ENCODE measurements around the gene VTI1A.

The VTI1A gene

DNA sequence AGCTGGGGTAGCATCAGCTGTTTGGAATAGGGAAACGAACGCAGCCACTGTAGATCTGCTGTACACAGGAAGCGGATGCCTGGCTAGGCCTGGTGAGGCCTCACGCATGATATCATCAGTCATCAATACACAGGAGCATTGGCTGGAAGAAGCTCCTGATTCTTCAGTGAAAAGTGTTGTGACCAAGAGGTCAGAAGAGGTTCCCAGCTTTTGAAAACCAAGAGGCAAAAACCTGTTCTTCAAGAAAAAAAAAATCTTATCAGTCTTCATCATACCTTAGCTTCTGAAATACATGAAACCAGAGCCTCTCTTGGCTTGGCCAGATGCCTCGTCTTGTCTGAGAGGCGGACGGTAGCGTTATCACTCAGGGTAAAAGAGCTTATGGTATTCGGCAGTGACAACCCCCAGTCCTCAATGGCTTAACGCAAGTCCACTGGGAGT is 363.7 kb downstream of the VTI1A start:
- DNase-seq (ENCODE audit: low read depth) = no peak
- TF ChIP-seq, protein P1, sequence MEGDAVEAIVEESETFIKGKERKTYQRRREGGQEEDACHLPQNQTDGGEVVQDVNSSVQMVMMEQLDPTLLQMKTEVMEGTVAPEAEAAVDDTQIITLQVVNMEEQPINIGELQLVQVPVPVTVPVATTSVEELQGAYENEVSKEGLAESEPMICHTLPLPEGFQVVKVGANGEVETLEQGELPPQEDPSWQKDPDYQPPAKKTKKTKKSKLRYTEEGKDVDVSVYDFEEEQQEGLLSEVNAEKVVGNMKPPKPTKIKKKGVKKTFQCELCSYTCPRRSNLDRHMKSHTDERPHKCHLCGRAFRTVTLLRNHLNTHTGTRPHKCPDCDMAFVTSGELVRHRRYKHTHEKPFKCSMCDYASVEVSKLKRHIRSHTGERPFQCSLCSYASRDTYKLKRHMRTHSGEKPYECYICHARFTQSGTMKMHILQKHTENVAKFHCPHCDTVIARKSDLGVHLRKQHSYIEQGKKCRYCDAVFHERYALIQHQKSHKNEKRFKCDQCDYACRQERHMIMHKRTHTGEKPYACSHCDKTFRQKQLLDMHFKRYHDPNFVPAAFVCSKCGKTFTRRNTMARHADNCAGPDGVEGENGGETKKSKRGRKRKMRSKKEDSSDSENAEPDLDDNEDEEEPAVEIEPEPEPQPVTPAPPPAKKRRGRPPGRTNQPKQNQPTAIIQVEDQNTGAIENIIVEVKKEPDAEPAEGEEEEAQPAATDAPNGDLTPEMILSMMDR (conservative IDR thresholded peaks at IDR 0.05; ENCODE audit: low read length) = no peak
- no peak overlapping the region for H3K4me3 ChIP-seq (ENCODE audit: low read length)

DNA sequence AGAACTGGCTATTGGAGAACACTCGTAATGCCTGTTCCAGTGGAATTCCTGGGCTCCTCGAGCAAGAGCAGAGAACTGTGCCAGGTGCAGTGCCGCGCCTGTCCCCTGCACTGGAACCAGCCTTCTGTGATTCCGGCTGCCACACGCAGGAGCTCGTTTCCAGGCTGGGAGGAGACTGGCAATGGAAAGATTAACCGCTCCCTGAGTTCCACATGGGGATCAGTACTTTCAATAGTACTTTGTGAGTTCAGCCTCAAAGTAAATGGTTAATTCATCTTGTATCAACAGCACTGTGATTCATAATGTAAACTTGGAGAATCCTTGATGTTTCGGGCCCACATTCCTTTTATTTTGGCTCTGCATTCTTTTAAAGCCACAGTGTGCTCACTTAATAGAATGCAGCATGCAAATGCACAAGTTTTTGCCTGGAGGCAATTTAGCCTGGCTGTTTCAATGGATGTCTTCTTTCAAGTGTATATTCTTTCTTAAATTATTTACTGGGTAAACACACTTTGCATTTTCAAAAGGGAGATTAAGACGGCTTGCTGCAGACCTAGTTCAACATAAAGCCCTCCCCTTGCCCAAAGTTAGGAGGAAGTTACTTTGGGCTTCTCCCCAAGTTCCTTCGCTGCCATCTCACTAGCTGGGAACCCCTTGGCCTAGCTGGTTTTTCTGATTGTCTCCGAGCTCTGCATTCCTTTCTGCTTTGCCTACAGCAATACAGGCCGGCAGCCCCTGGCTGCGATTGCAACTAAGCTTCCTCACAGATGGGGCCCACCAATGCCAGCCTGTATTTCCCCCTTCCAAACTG is 364.9 kb downstream of the VTI1A start:
- H3K4me3 ChIP-seq (ENCODE audit: low read length) = peak overlapping the region; percentile 53
- TF ChIP-seq, protein P1 (conservative IDR thresholded peaks at IDR 0.05; ENCODE audit: low read length) = 0 out of 2 replicates have a peak, but pooled peaks have one; percentile 4
- DNase-seq (ENCODE audit: low read depth) = peak; percentile 95

DNA sequence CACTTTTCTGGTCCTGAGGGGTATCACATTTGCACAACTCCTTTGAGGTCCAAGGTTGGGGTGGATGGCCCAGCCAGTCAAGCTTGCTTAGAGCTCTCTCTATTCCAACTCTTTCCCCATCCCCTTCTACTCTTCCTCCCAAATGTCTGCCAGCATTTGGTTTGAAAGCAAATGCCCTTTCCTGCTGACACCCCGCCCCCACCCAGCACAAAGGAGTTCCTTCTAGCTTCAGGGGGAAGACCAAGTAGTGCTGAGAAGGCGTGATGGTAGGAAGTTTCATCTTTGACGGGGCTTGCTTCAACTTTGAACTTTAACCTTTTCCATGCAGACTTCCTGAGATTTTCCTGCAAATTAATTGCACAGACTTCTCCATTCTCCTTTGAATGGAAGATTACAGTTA is 365.6 kb downstream of the VTI1A start:
- H3K4me3 ChIP-seq (ENCODE audit: low read length) = no peak overlapping the region
- DNase-seq (ENCODE audit: low read depth) = no peak
- TF ChIP-seq, protein P1 (conservative IDR thresholded peaks at IDR 0.05; ENCODE audit: low read length) = no peak

DNA sequence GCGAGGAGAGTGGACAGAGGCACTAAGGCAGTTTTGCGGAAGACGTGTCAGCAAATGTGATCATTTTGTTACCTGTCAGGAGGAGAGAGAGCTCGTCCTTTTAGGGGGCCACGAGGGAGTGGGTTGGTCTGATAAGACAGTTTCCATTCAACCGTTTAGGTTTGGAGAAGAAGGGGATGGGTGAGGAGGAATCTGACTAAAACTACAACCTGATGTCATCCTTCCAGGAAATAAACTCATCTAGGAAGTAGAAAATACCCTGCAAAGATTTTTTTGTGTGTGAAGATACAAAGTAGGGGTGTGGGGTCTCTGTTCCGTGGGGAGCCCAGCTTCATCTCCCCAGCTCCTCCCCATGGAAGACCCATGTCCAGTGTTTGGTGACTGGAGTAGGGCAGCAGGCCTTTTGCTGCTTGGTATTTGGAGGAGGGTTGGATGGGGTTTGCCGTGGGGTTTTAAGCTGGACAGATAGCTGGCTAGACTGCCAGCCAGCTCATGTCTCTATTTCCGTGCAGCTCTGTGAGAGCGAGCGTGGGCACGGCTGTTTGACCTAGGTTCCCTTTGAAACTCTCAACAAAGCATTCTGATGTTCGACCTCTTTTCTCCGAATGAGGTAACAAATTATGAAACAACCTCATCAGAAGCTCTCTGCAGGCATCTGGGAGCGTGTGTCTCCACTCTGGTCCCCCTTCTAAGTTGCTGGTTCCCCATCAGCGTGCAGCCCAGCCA is 367.0 kb downstream of the VTI1A start:
- TF ChIP-seq, protein P1 (conservative IDR thresholded peaks at IDR 0.05; ENCODE audit: low read length) = no peak
- DNase-seq (ENCODE audit: low read depth) = no peak
- H3K4me3 ChIP-seq (ENCODE audit: low read length) = no peak overlapping the region

DNA sequence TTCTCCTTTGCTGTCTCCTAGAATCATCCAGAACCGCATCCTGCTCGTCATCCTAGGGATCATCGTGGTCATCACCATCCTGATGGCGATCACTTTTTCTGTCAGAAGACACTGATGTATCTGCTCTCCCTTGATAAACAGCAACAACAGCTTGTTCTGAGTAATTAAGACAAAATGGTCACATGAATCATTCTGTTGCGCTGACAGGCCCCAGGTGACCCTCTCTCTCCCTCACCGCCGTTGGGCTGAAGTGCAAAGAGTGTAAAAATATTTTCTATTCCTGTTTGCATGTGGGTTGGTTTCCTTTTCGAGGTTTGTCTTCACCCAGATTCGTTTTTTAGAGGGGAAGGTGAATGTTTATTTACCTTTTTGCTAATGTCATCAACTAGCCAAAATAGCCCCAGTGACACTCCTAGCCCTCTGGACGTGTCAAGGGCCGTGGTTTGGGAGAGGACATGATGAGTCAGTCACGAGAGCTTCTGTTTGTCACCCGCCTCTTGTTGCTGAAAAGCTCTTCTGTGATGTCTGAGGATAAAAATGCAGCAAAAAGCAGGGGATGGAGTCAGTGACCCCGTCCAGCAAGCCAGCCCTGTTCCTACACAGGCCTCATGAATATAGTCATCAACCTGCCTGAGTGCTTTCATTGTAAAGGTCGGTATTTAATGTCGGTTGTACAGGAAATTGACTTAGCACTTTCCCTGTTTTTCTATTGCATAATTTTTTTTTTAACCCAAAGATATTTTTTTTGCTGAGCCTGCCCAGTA is 368.4 kb downstream of the VTI1A start:
- DNase-seq (ENCODE audit: low read depth) = peak; percentile 61
- TF ChIP-seq, protein P1 (conservative IDR thresholded peaks at IDR 0.05; ENCODE audit: low read length) = no peak
- no peak overlapping the region for H3K4me3 ChIP-seq (ENCODE audit: low read length)

DNA sequence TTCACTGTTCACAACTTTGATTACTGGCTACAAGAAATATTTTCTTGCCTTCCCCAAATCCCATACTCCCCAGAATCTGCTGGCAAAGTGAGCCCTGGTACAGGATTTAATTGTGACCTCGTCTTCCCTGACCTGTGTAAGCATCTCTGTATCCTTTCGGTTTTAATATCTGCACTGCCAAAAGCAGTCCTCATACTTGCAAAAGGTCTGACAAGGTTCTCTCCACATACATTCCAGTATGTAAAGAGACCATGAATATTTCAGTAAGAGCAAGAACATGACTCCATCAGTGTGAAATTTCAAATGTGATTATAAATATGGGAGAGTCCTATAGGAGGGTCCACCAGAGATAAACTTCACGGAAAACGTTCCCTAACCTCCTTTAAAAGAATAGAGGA is 369.0 kb downstream of the VTI1A start:
- DNase-seq (ENCODE audit: low read depth) = no peak
- no peak overlapping the region for H3K4me3 ChIP-seq (ENCODE audit: low read length)
- TF ChIP-seq, protein P1 (conservative IDR thresholded peaks at IDR 0.05; ENCODE audit: low read length) = no peak

Measured in AG10803 (cell line).